ENCODE results near the gene GSC.

Gene GSC

DNA sequence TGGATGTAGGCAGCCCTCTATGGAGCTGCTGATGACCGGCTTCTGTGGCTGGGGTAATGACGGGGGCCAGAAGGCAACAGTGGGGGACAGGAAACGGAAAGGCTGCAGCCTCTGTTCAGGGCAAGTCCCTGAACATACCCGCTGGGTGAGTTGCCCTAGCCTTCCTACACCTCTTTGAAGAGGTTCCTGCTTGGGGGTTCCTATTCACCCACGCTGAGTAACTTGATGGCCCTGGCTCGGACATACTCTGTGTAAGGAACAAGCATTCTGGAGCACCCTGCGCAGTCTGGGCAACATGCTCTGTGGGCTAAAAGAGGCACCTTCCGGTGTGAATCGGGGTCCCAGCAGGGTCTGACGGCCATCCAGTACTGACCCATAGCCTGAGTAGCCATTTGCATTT lies 17.7 kb upstream of the GSC start:
- Histone ChIP-seq H3K27ac (ENCODE audit: insufficient read depth, low read length, poor library complexity, severe bottlenecking) (no peak overlapping the region), H3K4me3 (ENCODE audit: insufficient read depth, low read depth, low read length, poor library complexity, severe bottlenecking) (no peak overlapping the region), H3K9me3 (ENCODE audit: control insufficient read depth, low read length) (no peaks in the 10 kb centered on the region), H3K27me3 (replicated peaks; ENCODE audit: control insufficient read depth, insufficient read depth, low read length, poor library complexity, severe bottlenecking) (no peaks in the 10 kb centered on the region), H3K36me3 (ENCODE audit: control insufficient read depth, insufficient read depth, low read length) (no peaks in the 10 kb centered on the region), H3K4me1 (ENCODE audit: control insufficient read depth, insufficient read depth, low read length, poor library complexity, severe bottlenecking) (no peaks in the 10 kb centered on the region)
- no peak for DNase-seq

DNA sequence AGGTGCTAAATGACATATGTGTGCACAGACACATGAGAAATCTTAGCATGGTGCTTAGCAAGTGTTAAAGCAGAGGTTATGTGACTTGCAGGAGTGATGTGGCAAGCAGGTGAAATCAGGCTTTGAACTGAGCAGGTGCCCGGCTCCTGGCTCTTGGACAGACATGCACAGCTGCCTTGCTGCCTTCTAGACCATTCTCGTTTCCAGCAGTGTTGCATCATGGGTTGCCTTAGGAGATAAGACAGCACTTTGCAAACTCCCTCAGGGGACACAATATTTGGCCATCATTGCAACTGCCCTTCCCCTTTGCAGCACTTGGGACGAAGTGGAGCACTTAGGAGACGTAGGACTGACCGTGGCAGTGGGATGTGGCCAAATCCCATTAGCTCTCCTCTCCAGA lies 17.2 kb upstream of the GSC start:
- no peaks in the 10 kb centered on the region for H3K36me3 ChIP-seq (ENCODE audit: control insufficient read depth, insufficient read depth, low read length)
- no peak overlapping the region for H3K27ac ChIP-seq (ENCODE audit: insufficient read depth, low read length, poor library complexity, severe bottlenecking)
- H3K4me1 ChIP-seq (ENCODE audit: control insufficient read depth, insufficient read depth, low read length, poor library complexity, severe bottlenecking): no peaks in the 10 kb centered on the region
- DNase-seq: no peak
- H3K4me3 ChIP-seq (ENCODE audit: insufficient read depth, low read depth, low read length, poor library complexity, severe bottlenecking): no peak overlapping the region
- no peaks in the 10 kb centered on the region for H3K9me3 ChIP-seq (ENCODE audit: control insufficient read depth, low read length)
- H3K27me3 ChIP-seq (replicated peaks; ENCODE audit: control insufficient read depth, insufficient read depth, low read length, poor library complexity, severe bottlenecking): no peaks in the 10 kb centered on the region

DNA sequence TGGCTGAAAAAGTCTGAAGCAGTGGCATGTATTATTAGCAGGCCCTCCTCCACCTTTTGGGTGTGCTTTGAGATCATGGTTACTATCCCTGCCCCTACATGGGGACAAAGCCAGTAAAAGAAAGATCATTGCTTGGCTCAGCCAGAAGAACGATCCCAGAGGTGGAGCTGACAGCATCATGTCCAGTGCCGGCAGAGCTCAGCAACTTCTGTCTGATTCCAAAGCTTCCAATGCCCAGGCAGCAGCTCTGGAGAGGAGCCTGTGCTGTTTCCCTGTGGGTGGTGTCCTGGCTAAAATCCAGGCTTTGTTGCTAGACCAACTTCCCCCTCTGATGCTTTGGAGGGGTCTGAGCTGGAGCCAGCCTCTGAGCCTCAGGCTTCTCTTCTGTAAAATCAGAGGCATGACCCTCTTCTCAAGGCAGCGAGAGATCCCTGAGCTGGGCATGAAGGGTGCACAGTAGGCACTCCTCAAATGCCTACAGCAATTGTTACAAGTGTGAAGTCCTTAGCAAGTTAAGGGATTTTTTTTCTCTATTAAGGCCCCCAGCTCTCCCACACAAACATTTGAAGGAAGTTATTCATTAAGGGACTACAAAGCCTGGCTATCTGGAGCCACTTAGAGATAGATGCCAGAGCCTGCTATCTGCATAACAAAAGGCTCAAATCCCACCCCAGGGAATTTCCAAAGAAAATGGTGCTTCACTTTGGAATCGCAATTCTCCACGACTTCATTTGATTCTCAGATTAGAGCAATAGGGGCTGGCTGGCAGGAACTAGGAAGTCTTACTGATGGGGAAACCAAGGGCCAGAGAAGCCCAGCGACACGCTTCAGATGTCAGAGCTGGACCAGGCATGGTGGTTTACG lies 10.9 kb upstream of the GSC start:
- no peak overlapping the region for H3K4me3 ChIP-seq (ENCODE audit: insufficient read depth, low read depth, low read length, poor library complexity, severe bottlenecking)
- H3K4me1 ChIP-seq (ENCODE audit: control insufficient read depth, insufficient read depth, low read length, poor library complexity, severe bottlenecking): no peaks in the 10 kb centered on the region
- no peaks in the 10 kb centered on the region for H3K9me3 ChIP-seq (ENCODE audit: control insufficient read depth, low read length)
- H3K36me3 ChIP-seq (ENCODE audit: control insufficient read depth, insufficient read depth, low read length): no peaks in the 10 kb centered on the region
- no peak overlapping the region for H3K27ac ChIP-seq (ENCODE audit: insufficient read depth, low read length, poor library complexity, severe bottlenecking)
- peaks cover 4% of the 10 kb centered on the region for H3K27me3 ChIP-seq (replicated peaks; ENCODE audit: control insufficient read depth, insufficient read depth, low read length, poor library complexity, severe bottlenecking)
- DNase-seq: no peak

DNA sequence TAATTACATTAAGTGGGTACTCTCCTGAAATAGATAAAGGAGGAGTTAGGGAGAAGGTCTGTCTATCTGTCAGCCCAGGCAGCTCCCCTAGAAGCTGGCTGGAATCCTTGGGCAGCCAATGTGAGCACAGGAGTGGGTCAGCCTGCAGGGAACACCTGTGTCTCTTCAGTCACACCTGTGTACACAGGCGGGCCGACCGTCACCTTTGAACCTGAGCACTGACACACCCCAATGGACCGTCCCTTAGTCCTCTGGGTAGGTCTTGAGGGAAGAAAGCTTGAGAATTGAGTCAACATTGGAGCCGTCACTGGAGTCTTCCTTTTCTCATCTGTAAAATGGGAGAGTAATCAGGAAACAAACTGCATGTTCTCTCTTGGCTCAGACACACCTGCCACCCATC lies 9.8 kb upstream of the GSC start:
- Histone ChIP-seq H3K4me3 (ENCODE audit: insufficient read depth, low read depth, low read length, poor library complexity, severe bottlenecking) (no peak overlapping the region), H3K4me1 (ENCODE audit: control insufficient read depth, insufficient read depth, low read length, poor library complexity, severe bottlenecking) (no peaks in the 10 kb centered on the region), H3K9me3 (ENCODE audit: control insufficient read depth, low read length) (no peaks in the 10 kb centered on the region), H3K27ac (ENCODE audit: insufficient read depth, low read length, poor library complexity, severe bottlenecking) (no peak overlapping the region), H3K36me3 (ENCODE audit: control insufficient read depth, insufficient read depth, low read length) (no peaks in the 10 kb centered on the region), H3K27me3 (replicated peaks; ENCODE audit: control insufficient read depth, insufficient read depth, low read length, poor library complexity, severe bottlenecking) (peaks cover 12% of the 10 kb centered on the region)
- DNase-seq: no peak

DNA sequence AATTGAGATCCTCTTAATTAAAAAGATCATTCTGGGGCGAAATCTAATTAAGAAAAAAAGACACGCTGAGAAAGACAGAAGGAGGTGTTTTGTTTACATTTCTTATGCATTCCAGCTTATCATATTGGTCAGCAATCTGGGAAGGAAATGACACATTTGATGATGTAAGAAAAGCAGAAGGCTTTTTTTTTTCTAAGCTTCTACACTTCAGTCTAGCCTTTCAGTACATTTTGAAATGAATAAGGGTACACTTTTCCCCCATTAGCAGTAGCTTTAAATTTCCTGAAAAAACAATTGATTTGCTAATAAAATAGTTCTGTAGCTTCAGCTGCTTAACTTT lies 5.9 kb upstream of the GSC start:
- no peak overlapping the region for H3K4me3 ChIP-seq (ENCODE audit: insufficient read depth, low read depth, low read length, poor library complexity, severe bottlenecking)

DNA sequence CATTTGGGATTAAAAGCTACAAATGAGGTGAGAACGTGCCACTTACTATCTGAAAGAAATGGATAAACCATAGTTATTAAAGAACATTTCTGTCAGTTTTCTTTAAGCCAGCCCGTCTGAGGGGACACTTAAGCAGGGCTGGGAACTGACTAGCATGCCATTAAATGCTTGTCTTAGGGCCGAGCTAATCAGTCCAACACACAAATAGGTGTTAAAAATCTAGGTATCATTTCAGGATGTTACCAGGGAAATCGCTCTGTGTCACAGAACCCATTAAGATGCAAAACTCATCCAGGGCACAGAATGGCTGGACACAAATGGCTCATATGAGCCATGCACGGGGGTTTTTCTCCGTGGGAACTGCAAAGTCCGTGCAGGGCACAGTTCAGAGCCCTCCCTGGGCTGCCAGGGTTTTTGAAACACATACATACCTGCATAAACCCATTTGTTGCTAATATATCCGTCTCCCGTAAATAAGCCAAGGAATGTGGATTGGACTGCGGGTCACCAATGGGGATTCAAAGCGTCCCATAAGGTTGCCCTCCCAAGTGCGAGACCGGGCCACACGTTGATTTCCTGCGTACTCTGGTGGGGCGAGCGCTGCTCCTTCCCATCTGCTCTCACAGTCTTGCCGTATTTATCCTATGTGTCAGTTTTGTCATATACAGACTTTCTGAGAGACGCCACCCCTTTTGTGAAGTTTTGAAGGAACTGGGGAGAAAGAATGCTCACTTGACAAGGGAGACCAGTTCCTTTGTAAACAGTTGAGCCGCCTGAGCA lies 5.4 kb upstream of the GSC start:
- Histone ChIP-seq H3K27ac (ENCODE audit: insufficient read depth, low read length, poor library complexity, severe bottlenecking) (no peak overlapping the region), H3K4me3 (ENCODE audit: insufficient read depth, low read depth, low read length, poor library complexity, severe bottlenecking) (no peak overlapping the region), H3K36me3 (ENCODE audit: control insufficient read depth, insufficient read depth, low read length) (no peaks in the 10 kb centered on the region), H3K27me3 (replicated peaks; ENCODE audit: control insufficient read depth, insufficient read depth, low read length, poor library complexity, severe bottlenecking) (peaks cover 46% of the 10 kb centered on the region), H3K4me1 (ENCODE audit: control insufficient read depth, insufficient read depth, low read length, poor library complexity, severe bottlenecking) (no peaks in the 10 kb centered on the region), H3K9me3 (ENCODE audit: control insufficient read depth, low read length) (no peaks in the 10 kb centered on the region)
- no peak for DNase-seq

More for the DNA sequence above, 5.9 kb upstream of the GSC start:
- Histone ChIP-seq H3K4me1 (ENCODE audit: control insufficient read depth, insufficient read depth, low read length, poor library complexity, severe bottlenecking) (no peaks in the 10 kb centered on the region), H3K9me3 (ENCODE audit: control insufficient read depth, low read length) (no peaks in the 10 kb centered on the region), H3K27ac (ENCODE audit: insufficient read depth, low read length, poor library complexity, severe bottlenecking) (no peak overlapping the region), H3K27me3 (replicated peaks; ENCODE audit: control insufficient read depth, insufficient read depth, low read length, poor library complexity, severe bottlenecking) (peaks cover 40% of the 10 kb centered on the region), H3K36me3 (ENCODE audit: control insufficient read depth, insufficient read depth, low read length) (no peaks in the 10 kb centered on the region)
- no peak for DNase-seq

DNA sequence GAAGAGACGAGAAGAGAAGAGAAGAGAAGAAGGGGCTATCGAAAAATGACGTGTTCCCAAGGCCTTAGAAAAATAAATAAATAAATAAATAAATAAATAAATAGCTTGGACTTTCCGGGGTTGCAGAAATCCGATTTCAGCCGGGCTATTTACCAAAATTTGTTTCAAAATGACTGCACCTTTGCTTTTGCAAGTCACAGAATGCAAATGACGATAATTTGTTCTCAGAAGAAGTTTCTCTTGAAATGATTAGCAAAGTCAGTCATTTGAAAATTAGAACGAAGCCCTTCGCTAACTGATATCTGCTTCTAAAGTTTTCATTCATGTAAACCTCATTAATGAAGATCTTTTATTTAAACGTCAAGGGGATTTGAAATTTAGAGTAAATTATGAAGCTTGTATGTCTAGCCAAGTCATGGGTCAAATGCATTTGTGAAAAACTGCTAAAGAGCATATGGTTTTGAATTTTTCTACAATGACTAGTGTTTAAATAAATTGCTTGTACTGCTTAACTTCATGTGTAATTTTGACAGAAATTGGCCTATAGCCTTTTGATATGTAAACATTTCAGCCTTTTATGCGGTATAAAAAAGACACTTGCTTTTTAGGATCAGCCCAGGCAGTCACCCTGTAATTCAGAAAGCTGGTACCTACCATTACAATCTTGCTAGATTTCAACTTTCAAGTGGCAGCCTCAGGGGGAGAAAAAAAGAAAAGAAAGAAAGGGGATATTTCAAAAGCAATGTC lies 4.6 kb upstream of the GSC start:
- Histone ChIP-seq H3K4me1 (ENCODE audit: control insufficient read depth, insufficient read depth, low read length, poor library complexity, severe bottlenecking) (peaks cover 2% of the 10 kb centered on the region), H3K4me3 (ENCODE audit: insufficient read depth, low read depth, low read length, poor library complexity, severe bottlenecking) (no peak overlapping the region), H3K27ac (ENCODE audit: insufficient read depth, low read length, poor library complexity, severe bottlenecking) (no peak overlapping the region), H3K36me3 (ENCODE audit: control insufficient read depth, insufficient read depth, low read length) (no peaks in the 10 kb centered on the region), H3K27me3 (replicated peaks; ENCODE audit: control insufficient read depth, insufficient read depth, low read length, poor library complexity, severe bottlenecking) (peaks cover 53% of the 10 kb centered on the region), H3K9me3 (ENCODE audit: control insufficient read depth, low read length) (no peaks in the 10 kb centered on the region)
- no peak for DNase-seq

DNA sequence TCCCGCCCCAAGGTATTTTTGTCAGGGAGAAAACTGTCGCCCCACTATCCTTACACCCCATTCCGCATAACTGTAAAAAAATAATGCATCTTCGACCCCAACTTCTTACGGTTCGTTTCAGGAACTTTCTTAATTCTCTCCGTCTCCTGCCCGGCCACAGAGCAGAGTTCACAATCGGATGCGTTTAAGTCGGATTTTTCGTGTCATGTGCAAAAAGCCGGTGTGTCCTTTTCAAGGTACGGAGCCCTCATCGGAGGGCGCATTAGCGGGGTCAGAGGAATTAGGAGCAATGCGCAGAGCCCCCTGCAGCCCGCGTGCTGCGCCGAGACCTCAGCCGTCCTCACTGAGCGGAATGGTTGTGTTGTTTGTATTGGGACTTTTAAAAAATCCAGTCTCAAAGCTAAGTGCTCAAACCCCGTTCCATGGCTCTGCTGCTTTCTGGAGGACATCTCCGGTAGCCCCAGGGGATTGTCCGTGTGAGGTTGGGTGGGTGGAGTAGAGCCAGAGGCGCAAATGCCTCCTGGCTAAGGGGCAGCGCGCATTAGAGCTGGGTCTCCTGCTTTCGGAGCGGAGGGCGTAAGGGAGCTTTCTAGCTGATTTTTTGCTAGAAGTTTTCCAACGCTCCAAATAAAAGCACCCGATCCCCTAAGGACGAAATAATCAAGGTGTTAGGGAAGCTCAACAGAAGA lies 3.9 kb upstream of the GSC start:
- peaks cover 60% of the 10 kb centered on the region for H3K27me3 ChIP-seq (replicated peaks; ENCODE audit: control insufficient read depth, insufficient read depth, low read length, poor library complexity, severe bottlenecking)

DNA sequence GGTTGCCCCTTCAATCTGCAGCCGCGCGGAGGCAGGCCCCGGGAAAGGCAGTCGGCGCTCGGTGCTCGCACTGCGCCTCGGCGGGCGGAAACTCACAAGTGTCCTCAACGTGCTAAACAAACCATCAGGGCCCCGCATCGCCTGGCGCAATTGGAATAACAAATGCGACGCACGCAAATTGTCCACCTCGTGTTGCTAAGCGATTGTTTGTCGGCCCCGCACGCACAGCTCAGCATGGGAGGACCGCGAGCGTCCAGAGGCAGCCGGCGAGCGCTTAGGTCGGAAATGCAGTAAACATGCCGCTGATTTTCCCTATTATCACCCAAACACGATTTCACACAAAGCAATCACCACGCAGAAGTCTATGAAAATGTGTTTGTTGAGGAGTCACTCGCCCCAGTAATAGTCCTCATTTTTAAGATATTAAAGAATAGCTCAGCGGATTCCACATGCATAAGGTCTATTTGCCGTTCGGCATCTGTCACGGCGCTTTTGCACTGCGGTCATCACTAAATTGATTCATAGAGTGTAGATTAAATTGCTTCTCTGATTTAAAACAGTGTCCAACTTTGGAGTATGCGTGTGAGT lies 3.2 kb upstream of the GSC start:
- no peak for DNase-seq
- peaks cover 65% of the 10 kb centered on the region for H3K27me3 ChIP-seq (replicated peaks; ENCODE audit: control insufficient read depth, insufficient read depth, low read length, poor library complexity, severe bottlenecking)
- peaks cover 11% of the 10 kb centered on the region for H3K4me1 ChIP-seq (ENCODE audit: control insufficient read depth, insufficient read depth, low read length, poor library complexity, severe bottlenecking)
- no peaks in the 10 kb centered on the region for H3K9me3 ChIP-seq (ENCODE audit: control insufficient read depth, low read length)
- H3K36me3 ChIP-seq (ENCODE audit: control insufficient read depth, insufficient read depth, low read length): no peaks in the 10 kb centered on the region
- no peak overlapping the region for H3K4me3 ChIP-seq (ENCODE audit: insufficient read depth, low read depth, low read length, poor library complexity, severe bottlenecking)
- no peak overlapping the region for H3K27ac ChIP-seq (ENCODE audit: insufficient read depth, low read length, poor library complexity, severe bottlenecking)

More for the DNA sequence above, 3.9 kb upstream of the GSC start:
- Histone ChIP-seq H3K4me1 (ENCODE audit: control insufficient read depth, insufficient read depth, low read length, poor library complexity, severe bottlenecking) (peaks cover 7% of the 10 kb centered on the region), H3K4me3 (ENCODE audit: insufficient read depth, low read depth, low read length, poor library complexity, severe bottlenecking) (no peak overlapping the region), H3K36me3 (ENCODE audit: control insufficient read depth, insufficient read depth, low read length) (no peaks in the 10 kb centered on the region), H3K27ac (ENCODE audit: insufficient read depth, low read length, poor library complexity, severe bottlenecking) (no peak overlapping the region), H3K9me3 (ENCODE audit: control insufficient read depth, low read length) (no peaks in the 10 kb centered on the region)
- no peak for DNase-seq

Measured in effector memory CD4-positive, alpha-beta T cell (primary cell).